T-helper 1 cell (primary cell): ENCODE results near the gene OR8B3.
"Not testable (repeated sequence)": the region's sequence is repeated elsewhere in the genome, so short reads cannot be mapped to it uniquely, and the experiment has no call there.

Experiments
- DNase-seq, 5 donors: peaks; one replicate each; pipeline ENCODE4 v3.0.0-alpha.2; 2012 to 2020
- total RNA-seq, 4 donors: gene quantifications; one replicate each; lab custom pipeline; 2026; lab: John Stamatoyannopoulos, UW

Gene OR8B3, protein sequence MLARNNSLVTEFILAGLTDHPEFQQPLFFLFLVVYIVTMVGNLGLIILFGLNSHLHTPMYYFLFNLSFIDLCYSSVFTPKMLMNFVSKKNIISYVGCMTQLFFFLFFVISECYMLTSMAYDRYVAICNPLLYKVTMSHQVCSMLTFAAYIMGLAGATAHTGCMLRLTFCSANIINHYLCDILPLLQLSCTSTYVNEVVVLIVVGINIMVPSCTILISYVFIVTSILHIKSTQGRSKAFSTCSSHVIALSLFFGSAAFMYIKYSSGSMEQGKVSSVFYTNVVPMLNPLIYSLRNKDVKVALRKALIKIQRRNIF
- 0 reads per million in 4 donors for total RNA-seq

DNA sequence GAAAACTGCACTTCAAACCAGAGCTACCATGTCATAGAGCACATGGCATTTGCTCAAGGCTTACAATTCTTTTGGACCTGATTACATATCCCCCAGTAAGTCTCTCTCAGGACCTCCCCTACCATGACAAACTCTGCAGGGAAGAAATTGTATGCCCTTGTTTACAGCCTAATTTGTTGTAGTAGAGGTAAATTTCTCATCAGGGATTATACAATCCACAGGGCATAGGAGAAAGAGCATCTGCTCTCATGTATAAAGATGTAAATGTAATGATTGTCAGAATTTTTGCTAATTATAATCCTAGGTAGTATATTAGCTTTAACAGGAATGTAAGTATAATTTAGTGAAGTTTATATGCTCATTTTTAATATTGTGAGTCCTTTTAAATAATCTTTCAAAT lies at the start of gene OR8B3:
OR8B3 (minus strand) TSS at position 101 of the 400 bp plus-strand sequence. CDS start 1,673 bp downstream, outside the sequence.
- no peak for DNase-seq

DNA sequence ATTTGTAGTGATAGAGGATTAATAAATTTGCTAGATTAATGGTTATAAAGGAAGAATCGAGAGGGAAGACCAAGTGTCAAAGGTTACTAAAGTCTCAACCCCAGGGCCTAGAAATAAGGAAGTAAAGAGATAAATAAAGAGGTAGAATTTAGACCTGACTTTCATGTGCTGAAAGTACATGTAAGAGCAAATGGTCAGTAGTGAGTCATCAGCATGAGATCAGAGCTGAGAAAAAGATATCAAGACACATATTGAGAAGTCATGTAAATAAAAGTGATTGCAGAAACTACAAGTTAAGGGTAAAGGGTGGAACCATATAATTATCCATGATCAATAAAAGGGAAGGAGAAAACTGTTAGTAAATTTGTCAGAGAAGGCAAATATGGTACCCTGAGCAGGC lies 48.1 kb upstream of the OR8B3 start:
- no peak for DNase-seq

DNA sequence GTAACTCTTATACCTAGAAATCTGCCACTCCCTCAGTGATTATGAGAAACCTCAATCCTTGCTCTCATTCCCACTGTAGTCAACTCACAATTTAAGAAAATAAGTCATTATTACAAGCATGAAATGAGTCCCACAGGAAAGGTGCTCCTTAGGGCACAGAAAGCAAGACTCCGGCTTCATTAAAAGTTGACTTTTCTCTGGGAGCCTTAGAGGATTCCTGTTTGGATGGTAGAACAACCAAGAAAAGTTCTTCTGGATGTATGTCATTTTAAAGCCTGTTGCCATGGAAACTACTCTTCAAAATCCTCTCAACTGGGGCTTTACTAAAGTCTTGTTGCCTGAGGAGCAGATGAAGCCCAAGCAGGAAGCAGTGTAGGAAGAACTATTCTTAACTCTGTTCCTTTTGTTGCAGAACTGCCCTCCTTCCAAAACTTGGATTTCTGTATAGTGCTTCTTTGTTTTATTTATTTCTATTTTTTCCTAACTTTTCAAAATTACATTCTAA lies 46.9 kb upstream of the OR8B3 start, which contains the start of gene OR8B8:
OR8B8 (minus strand) TSS at position 51 of the 505 bp plus-strand sequence. CDS start 4,611 bp downstream, outside the sequence.
- no peak for DNase-seq

DNA sequence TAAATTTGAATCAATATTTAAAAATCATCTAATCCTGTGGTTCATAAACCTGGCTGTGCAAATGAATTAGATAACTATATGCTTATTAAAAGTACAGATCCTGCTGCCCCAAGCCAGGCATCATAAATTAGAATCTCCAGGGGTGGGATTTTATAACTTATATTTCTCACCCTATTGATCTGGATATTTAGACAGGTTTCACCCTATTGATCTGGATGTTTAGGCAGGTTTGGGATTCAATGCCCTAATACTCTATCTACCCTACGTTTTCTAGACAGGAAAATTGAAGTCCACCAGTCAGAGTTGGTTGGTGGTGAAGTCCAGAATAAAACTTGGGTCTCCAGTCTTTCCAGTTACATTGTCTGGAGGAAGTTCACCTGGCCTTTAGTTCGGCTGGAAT lies 44.0 kb upstream of the OR8B3 start:
- no peak for DNase-seq

DNA sequence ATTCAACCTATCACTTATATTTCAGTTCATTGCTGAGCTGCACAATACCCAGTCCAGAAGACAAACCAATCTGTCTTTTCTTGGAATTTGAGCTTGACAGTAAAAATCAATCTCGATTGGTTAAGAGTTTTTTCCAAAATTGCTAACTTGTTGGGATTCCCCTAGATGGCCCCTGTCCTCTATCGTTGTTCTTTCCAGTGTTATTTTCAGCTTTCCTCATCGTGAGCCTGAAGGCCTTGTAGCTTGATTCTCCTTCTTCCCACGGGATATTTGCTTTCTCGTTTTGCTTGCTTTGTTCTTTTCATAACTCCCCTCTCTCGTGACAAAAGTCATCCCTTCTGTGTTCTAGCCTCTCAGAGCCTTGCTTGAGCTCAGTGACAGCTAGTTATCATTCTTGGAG lies 43.6 kb upstream of the OR8B3 start:
- no peak for DNase-seq

DNA sequence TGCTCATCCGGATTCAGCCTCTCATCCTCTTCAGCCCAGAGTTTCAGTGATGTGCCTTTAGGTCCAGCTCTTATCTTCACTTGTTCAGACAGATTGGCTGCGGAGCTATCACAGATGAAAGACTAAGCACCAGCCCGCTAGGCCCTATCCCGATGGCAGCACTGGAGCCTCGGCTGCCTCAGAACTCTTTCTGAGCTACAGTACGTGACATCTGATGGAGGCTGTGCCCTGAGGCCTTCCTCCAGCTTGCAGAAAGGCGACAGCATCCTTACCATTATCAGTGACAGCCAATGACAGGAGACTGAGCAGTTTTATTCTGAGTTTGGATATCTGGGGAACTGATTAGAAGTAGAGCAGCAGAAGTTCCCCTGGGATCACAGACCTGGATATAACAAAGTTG lies 42.7 kb upstream of the OR8B3 start:
- DNase-seq = no peak

DNA sequence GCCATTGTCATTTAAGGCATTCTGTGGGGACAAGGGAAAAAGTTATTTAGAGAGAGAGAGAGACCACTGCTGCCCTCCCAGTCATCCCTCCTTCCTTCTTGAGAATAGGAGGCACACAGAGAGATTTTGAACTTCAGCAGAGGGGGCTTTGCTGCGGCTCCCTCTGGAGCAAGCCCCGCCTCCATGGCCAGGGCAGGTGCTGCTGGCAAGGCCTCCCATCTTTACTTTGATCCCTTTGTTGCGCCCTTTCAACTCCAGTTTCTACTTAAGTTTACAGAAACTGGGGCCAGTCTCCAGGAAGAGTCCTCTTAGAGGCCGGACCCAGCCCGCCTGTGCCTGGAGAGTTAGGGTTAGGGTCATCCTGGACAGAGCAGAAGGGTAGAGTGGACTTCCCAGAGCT lies 42.3 kb upstream of the OR8B3 start:
- DNase-seq = no peak

DNA sequence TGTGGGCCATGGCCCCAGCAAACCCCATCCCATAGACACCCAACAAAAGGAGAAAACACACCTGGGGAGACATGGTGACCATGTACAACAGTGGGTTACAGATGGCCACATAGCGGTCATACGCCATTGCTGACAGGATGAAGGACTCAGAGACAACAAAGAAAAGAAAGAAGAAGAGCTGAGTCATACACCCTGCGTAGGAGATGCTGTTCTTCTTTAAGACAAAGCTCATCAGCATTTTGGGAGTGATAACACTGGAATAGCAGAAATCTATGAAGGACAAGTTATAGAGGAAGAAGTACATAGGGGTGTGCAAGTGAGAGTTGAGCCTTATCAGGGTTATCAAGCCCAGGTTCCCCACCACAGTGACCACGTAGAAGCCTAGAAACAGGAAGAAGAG lies 41.8 kb upstream of the OR8B3 start:
- no peak for DNase-seq

DNA sequence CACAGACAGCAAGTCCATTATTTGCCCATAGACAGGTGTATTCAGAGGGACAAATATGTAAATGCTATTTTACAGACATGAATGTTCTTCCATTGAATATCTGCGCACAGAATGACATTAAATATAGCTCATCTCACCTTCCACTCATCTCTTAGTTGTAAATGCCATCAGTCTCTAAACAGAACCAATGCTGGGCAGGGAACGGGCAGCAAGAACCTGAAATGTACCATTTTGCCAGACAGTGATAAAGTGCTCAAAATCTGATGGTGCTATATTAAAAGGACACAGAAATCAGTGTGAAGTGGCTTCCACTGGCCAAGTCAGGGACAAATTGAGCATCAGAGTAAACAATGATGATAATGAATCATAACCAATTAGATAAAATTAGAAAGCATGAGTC lies 35.9 kb upstream of the OR8B3 start:
- no peak for DNase-seq

DNA sequence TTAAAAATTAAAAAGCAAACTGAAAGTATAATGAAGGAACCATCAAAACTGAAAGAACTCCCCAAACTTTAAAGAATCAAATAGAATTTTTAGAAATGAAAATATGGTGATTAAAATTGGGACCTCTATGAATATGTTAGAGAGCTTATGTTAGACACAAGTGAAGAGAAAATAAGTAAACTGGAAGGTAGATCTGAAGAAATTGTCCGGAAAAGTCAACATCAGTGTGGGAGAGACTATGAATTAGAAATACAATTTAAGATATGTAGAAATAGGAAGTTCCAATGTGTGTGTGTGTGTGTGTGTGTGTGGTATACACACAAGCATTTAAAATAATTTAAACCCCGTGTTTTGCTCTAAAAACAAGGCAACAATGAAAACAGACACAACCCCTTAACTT lies 30.8 kb upstream of the OR8B3 start:
- no peak for DNase-seq

DNA sequence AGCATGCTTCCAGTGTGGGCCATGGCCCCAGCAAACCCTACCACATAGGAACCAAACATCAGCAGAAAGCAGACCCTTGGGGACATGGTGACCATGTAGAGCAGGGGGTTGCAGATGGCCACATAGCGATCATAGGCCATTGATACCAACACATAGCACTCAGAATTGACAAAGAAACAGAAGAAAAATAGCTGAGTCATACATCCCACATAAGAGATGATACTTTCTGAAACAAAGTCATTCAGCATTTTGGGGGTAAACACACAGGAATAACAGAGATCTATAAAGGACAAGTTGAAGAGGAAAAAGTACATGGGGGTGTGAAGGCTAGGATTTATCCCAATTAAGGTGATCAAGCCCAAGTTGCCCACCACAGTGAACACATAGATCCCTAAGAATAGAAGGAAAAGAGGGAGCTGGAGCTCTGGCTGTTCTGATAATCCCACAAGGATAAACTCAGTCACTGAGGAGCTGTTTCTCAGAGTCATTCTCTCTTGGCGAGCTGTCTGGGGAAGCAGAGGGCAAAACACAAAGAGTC lies 25.6 kb upstream of the OR8B3 start, which contains the start of gene OR8B4:
OR8B4 (minus strand) TSS at position 488 of the 538 bp plus-strand sequence; CDS start at position 488, 0 bp downstream.
- no peak for DNase-seq

DNA sequence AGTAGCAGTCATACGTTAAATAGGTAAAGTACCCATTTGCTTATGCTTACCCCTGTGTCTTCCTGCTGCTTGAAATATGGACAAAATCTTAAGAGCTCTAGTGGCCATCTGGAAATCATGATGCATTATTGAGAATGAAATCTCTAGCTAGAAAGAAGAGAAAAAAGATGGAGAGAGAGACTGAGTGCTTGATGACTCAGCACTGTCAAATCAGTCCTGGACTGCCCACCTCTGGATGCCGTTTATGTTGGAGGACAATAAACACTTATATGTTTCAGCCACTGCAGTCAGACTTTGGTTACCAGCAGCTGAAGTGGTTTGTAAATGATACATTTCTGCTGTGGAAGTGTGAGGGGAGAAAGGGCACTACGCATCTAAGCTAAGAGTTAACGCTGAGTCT lies 22.2 kb upstream of the OR8B3 start:
- no peak for DNase-seq

DNA sequence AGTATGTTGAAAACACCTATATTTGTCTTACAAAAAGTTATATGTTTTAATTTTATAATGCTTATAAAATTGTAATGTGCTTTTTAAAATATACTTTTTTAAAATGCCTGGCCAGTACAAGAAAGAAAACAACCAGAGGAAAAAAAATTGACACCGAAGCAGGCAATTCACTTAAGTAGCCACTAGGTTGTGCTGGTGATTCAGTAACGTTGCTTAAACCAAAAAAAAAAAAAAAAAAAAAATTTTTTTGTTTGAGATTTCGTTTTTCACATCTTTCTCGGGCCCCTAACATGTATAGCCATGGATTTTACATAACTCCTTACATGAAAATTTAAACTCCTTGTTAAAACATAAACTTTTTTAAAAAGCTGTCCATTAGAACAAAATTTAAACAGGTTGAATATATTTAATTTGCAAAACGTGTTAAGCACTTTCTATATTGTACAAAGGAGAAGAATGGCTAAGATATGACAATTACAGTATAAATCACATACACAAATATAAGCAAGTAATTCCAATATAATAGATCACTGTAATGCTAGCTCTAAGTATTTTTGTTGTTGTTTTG lies 16.6 kb upstream of the OR8B3 start:
- peak in 1 of 5 donors; percentile 4 for DNase-seq

DNA sequence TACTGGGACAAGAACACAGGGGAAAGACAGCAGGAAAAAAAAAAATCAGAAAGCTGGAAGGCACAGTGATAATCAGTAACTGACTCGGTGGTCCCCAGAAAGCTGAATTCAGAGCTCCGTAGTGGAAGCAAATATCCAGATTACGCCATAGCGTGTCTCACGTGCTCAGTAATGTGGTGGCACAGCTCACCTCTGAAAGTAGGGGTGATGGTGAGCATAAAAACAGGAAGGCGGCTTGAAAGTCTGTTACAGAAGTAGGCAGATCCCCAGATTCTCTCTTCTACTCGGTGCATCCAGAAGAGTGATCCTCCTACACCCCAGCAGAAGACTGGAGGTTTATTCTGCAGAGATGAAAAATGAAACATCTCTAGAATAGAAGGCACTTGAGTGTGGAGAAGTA lies 11.1 kb upstream of the OR8B3 start:
- no peak for DNase-seq

DNA sequence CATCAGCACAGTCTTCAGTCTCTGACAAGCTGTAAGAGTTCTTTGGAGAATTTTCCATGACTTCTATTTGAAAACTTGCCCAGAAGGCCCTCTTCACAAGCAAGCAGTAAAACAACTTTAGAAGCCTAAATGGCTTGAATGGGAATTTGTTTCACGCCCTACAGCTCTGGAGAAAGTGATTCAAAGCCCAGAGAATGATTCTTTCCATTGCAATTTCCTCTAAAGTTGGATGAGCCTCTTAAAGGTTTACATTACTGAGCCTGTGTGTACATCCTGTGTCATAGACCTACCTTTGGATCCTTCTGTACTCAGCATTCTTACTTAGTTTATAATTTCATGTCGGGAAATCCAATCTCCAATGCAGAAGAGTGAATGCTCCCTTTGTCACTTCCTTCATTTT lies 6.8 kb upstream of the OR8B3 start:
- DNase-seq = no peak

DNA sequence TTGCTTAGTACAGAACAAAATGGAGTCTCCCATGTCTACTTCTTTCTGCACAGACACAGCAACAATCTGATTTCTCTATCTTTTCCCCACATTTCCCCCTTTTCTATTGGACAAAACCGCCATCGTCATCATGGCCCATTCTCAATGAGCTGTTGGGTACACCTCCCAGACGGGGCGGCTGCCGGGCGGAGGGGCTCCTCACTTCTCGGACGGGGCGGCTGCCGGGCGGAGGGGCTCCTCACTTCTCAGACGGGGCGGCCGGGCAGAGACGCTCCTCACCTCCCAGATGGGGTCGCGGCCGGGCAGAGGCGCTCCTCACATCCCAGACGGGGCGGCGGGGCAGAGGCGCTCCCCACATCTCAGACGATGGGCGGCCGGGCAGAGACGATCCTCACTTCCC lies 4.4 kb upstream of the OR8B3 start:
- not testable (repeated sequence) for DNase-seq

DNA sequence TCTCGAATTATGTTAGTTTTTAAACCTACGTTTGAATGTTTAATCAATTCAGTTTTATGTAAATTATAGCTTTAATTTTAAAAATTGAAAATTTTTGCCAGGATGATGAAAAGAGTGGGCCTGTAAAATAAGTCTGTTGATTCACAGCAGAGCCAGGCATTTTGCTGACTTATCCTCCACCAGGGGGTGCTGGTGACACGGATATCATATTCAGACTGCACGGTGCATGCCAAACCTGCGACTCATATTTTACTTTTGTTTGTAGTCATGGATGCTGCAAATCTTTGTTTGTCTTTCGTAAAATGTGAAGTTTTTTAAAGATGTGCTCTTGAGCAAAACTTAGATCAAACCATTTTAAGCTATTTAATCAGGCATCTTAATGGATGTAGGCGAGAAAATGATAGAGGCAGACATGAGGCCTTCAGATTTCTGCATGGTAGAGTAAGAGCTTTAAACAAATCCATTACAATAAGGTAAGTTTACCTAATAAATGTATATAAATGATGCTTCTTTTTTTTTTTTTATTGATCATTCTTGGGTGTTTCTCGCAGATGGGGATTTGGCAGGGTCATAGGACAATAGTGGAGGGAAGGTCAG lies 3.6 kb upstream of the OR8B3 start:
- DNase-seq = peak in 3 of 5 donors; percentile 1 to 54 (median 26)

DNA sequence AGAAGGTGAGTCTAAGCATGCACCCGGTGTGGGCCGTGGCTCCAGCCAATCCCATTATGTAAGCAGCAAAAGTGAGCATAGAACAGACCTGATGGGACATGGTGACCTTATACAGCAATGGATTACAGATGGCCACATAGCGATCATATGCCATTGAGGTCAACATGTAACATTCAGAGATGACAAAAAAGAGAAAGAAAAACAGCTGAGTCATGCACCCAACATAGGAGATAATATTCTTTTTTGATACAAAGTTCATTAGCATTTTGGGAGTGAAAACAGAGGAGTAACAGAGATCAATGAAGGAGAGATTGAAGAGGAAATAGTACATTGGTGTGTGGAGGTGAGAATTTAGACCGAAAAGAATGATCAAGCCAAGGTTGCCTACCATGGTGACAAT lies 2.0 kb downstream of the OR8B3 start:
- DNase-seq = not testable (repeated sequence)

DNA sequence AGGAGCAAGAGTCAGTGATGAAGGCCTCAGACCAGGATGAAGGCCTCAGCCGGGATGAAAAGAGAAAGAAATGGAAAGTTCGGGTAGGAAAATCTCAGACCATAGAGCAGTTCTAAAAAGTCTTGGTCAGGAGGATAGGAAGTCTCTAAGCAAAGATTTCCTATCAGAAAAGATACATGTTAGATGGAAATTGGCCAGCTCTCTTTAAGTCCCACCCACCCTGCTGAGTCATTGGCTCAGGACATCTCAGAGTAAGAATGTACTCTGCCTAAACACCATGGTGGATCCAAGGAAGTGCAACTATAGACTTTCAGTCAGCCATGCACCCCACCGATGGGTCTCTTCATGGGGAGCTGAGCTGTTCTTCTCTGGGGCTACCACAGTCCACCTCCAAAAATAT lies 4.4 kb downstream of the OR8B3 start:
- DNase-seq = no peak

DNA sequence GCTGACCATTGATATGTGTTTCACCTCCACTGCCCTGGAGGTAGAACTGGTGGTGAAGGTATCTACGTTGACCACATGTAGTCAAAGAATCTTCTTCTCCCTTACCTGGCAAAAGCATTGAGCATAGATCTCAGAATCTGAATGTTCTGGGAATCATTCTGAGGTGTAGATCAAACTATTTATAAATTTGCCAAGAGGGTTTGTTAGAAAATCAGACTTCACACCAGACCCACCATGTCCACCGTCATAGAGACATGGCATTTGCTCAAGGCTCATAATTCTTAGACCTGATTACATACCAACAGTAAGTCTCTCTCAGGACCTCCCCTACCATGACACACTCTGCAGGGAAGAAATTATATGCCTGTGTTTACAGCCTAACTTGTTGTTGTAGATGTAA lies 14.4 kb downstream of the OR8B3 start, which contains the start of gene OR8B2:
OR8B2 (minus strand) TSS at position 101 of the 400 bp plus-strand sequence. CDS start 1,156 bp downstream, outside the sequence.
- no peak for DNase-seq

DNA sequence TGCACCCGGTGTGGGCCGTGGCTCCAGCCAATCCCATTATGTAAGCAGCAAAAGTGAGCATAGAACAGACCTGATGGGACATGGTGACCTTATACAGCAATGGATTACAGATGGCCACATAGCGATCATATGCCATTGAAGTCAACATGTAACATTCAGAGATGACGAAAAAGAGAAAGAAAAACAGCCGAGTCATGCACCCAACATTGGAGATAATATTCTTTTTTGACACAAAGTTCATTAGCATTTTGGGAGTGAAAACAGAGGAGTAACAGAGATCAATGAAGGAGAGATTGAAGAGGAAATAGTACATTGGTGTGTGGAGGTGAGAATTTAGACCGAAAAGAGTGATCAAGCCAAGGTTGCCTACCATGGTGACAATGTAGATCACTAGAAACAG lies 16.0 kb downstream of the OR8B3 start:
- DNase-seq = not testable (repeated sequence)

DNA sequence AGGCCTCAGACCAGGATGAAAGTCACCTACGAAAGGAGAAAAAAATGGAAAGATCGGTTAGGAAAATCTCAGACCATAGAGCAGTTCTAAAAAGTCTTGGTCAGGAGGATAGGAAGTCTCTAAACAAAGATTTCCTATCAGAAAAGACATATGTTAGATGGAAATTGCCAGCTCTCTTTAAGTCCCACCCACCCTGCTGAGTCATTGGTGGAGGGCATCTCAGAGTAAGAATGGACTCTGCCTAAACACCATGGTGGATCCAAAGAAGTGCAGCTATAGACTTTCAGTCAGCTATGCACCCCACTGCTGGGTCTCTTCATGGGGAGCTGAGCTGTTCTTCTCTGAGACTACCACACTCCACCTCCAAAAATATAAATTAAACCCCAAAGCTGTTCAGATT lies 18.2 kb downstream of the OR8B3 start:
- no peak for DNase-seq

DNA sequence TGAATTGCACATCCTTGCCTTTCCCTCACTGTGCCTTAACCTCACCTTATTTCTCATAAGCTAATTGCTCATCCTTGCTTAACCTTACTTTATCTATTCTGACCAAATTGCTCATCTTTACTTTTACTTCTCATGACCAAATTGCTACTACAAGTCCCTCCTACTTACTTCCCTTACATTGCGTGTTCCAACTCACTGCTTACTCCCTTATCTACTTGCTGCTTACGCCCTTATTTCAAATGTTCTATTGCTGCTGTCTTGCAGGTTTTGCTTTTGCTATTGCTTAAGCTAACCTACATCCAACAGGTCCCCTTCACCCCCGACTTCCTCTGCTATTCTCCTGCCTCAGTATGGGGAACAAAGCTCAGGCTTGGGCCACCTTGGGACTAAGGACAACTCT lies 22.5 kb downstream of the OR8B3 start:
- DNase-seq = no peak
